SK-N-SH (cell line): Measurements from ENCODE around the gene CLTCL1. TPM values are rescaled to one million over a fixed set of nuclear protein-coding genes. Genes with fewer than 3 reads are reported as not detected.

Experiments used
- CTCF ChIA-PET: fragments of 300-600, 350-600 bp; formaldehyde crosslinking; extraction: SDS; loops from one replicate; lab custom pipeline; 2021; lab: Yijun Ruan, JAX
- POLR2A ChIA-PET: fragments of 350-600 bp; sonication (Branson Sonifier 250); formaldehyde crosslinking; extraction: SDS; loops from one replicate; lab custom pipeline; 2020; ENCODE audit warnings: antibody characterized with exemption, inconsistent platforms; lab: Yijun Ruan, JAX
- DNase-seq: peaks from one replicate; pipeline ENCODE4 v3.0.0; 2012
- H2AFZ ChIP-seq: fragments of 200-600 bp; sonication (generic); 2 replicates; pipeline ENCODE4 v1.8.1; 2016; ENCODE audit warnings: antibody characterized with exemption, mild to moderate bottlenecking, low read depth
- H3F3A ChIP-seq: fragments of 200-600 bp; sonication (generic); replicated peaks from 2 replicates; pipeline ENCODE3; 2016; ENCODE audit warnings: antibody characterized with exemption, mild to moderate bottlenecking; ENCODE audit not compliant: insufficient read depth
- H3K27ac ChIP-seq, 2 experiments: fragments of 200-500 bp in 1 of 2; fragments of 200-600 bp in 1 of 2; sonication (Bioruptor generic) in 1 of 2; sonication (generic), shearing (Covaris generic) in 1 of 2; 2 replicates each; pipeline versions ENCODE4 v1.5.1 to v1.6.1; 2014 to 2016; ENCODE audit warnings: low read depth in 2 of 2, inconsistent platforms in 1 of 2, low read length in 1 of 2, mild to moderate bottlenecking in 1 of 2, mixed read lengths in 1 of 2
- H3K27me3 ChIP-seq: fragments of 200-600 bp; sonication (generic), shearing (Covaris generic); 2 replicates; pipeline ENCODE4 v1.6.1; 2016; ENCODE audit warnings: mixed run types; ENCODE audit not compliant: insufficient read depth
- H3K36me3 ChIP-seq, 2 experiments: fragments of 200-500 bp in 1 of 2; fragments of 200-600 bp in 1 of 2; sonication (Bioruptor generic) in 1 of 2; sonication (generic) in 1 of 2; replicated peaks in 1 of 2; 2 replicates each; pipeline versions ENCODE3 to v1.5.1; 2014 to 2016; ENCODE audit warnings: low read length in 1 of 2, mild to moderate bottlenecking in 1 of 2; ENCODE audit not compliant: insufficient read depth in 2 of 2, control insufficient read depth in 1 of 2
- H3K4me1 ChIP-seq, 2 experiments: fragments of 200-500 bp in 1 of 2; fragments of 200-600 bp in 1 of 2; sonication (Bioruptor generic) in 1 of 2; sonication (generic), shearing (Covaris generic) in 1 of 2; 2 replicates each; pipeline versions ENCODE4 v1.5.1 to v1.6.1; 2014 to 2016; ENCODE audit warnings: low read depth in 1 of 2, low read length in 1 of 2, mixed run types in 1 of 2; ENCODE audit not compliant: insufficient read depth in 2 of 2, control insufficient read depth in 1 of 2
- H3K4me2 ChIP-seq: fragments of 200-600 bp; sonication (generic), shearing (Covaris generic); 2 replicates; pipeline ENCODE4 v1.6.1; 2017; ENCODE audit warnings: mixed run types
- H3K4me3 ChIP-seq, 2 experiments: fragments of 200-500 bp in 1 of 2; fragments of 200-600 bp in 1 of 2; sonication (Bioruptor generic) in 1 of 2; sonication (generic), shearing (Covaris generic) in 1 of 2; 2 replicates each; pipeline versions ENCODE4 v1.5.1 to v1.8.1; 2014 to 2016; ENCODE audit warnings: low read depth in 2 of 2, inconsistent platforms in 1 of 2, low read length in 1 of 2, mild to moderate bottlenecking in 1 of 2, mixed read lengths in 1 of 2, moderate library complexity in 1 of 2
- H3K79me2 ChIP-seq: fragments of 200-600 bp; sonication (generic); 2 replicates; pipeline ENCODE4 v1.8.1; 2017; ENCODE audit warnings: mild to moderate bottlenecking; ENCODE audit not compliant: insufficient read depth
- H3K9ac ChIP-seq: fragments of 200-600 bp; sonication (generic); 2 replicates; pipeline ENCODE4 v1.6.1; 2017; ENCODE audit warnings: mixed run types
- H3K9me2 ChIP-seq: fragments of 200-600 bp; sonication (generic); 2 replicates; pipeline ENCODE4 v1.6.1; 2017; ENCODE audit warnings: mixed run types
- H3K9me3 ChIP-seq: fragments of 200-600 bp; sonication (generic); 2 replicates; pipeline ENCODE4 v1.6.1; 2017; ENCODE audit warnings: mixed run types, mild to moderate bottlenecking, moderate library complexity
- H4K20me1 ChIP-seq: fragments of 200-600 bp; sonication (generic); 2 replicates; pipeline ENCODE4 v1.6.1; 2017; ENCODE audit warnings: mild to moderate bottlenecking, mixed run types; ENCODE audit not compliant: insufficient read depth
- CHD2 ChIP-seq: fragments of 150-350 bp; IDR thresholded peaks from 2 replicates; pipeline ENCODE4 v1.6.1; 2018; ENCODE audit warnings: low read length; ENCODE audit not compliant: partially characterized antibody
- ELF1 ChIP-seq: IDR thresholded peaks from 2 replicates; pipeline ENCODE4 v1.4.0; 2012
- EP300 ChIP-seq, 2 experiments: IDR thresholded peaks; 2 replicates each; pipeline versions ENCODE4 v1.4.0 to v1.6.1; 2012; ENCODE audit warnings: borderline replicate concordance in 1 of 2, low read depth in 1 of 2, low read length in 1 of 2
- EZH2phosphoT487 ChIP-seq: fragments of 200-600 bp; sonication (generic); IDR thresholded peaks from 2 replicates; pipeline ENCODE4 v1.6.1; 2017; ENCODE audit warnings: low read depth, mixed run types, mild to moderate bottlenecking, antibody characterized with exemption, moderate library complexity, borderline replicate concordance
- FOXJ3 ChIP-seq: sonication (generic); formaldehyde crosslinking; IDR thresholded peaks from 2 replicates; pipeline ENCODE4 v1.5.1; 2020; ENCODE audit warnings: mild to moderate bottlenecking, missing genetic modification reagents
- GABPA ChIP-seq: IDR thresholded peaks from 2 replicates; pipeline ENCODE4 v1.4.0; 2012; ENCODE audit warnings: low read depth, mild to moderate bottlenecking
- JUND ChIP-seq: IDR thresholded peaks from 2 replicates; pipeline ENCODE4 v1.4.0; 2012
- MEF2A ChIP-seq: IDR thresholded peaks from 2 replicates; pipeline ENCODE4 v1.4.0; 2012; ENCODE audit warnings: low read depth, borderline replicate concordance
- MXI1 ChIP-seq: IDR thresholded peaks from 2 replicates; pipeline ENCODE4 v1.6.1; 2012; ENCODE audit warnings: mild to moderate bottlenecking, low read depth, low read length, improper control_type of control experiment
- NRF1 ChIP-seq: IDR thresholded peaks from 2 replicates; pipeline ENCODE4 v1.6.1; 2012; ENCODE audit warnings: low read depth, mild to moderate bottlenecking, low read length
- POLR2AphosphoS5 ChIP-seq: IDR thresholded peaks from 2 replicates; pipeline ENCODE4 v1.6.1; 2012; ENCODE audit warnings: low read depth, low read length
- RAD21 ChIP-seq: IDR thresholded peaks from 2 replicates; pipeline ENCODE4 v1.6.1; 2012; ENCODE audit warnings: mild to moderate bottlenecking, low read length
- RXRA ChIP-seq: IDR thresholded peaks from 2 replicates; pipeline ENCODE4 v1.4.0; 2012; ENCODE audit warnings: low read depth, mild to moderate bottlenecking, borderline replicate concordance
- TAF1 ChIP-seq: IDR thresholded peaks from 2 replicates; pipeline ENCODE4 v1.6.1; 2012; ENCODE audit warnings: low read depth, mild to moderate bottlenecking, low read length, moderate library complexity, borderline replicate concordance
- TEAD4 ChIP-seq: IDR thresholded peaks from 2 replicates; pipeline ENCODE4 v1.4.0; 2012; ENCODE audit warnings: mild to moderate bottlenecking, borderline replicate concordance; ENCODE audit not compliant: insufficient read depth
- YY1 ChIP-seq: IDR thresholded peaks from 2 replicates; pipeline ENCODE4 v1.4.0; 2012; ENCODE audit warnings: low read depth, mild to moderate bottlenecking
- WGBS: methylation state at CpG from one replicate; pipeline ENCODE4 v1.1.6; 2017; ENCODE audit warnings: low lambda C conversion rate; 5-methylcytosine and 5-hydroxymethylcytosine counted together
- polyA plus RNA-seq, 3 experiments: library from polyadenylated mRNA; depleted of rRNA; stranded (reverse); fragments of >200 nt; gene quantifications; 2 replicates each; pipeline ENCODE4 v1.2.3, GENCODE V29; 2012
- TF ChIP-seq, protein P1 (sequence below): IDR thresholded peaks from 2 replicates; pipeline ENCODE4 v1.4.0; 2012; ENCODE audit warnings: low read depth
- TF ChIP-seq, protein P2 (sequence below): fragments of 150-350 bp; IDR thresholded peaks from 2 replicates; pipeline ENCODE4 v1.6.1; 2017; ENCODE audit warnings: antibody characterized with exemption, low read length, low read depth, borderline replicate concordance
- TF ChIP-seq, protein P3 (sequence below): IDR thresholded peaks from 2 replicates; pipeline ENCODE4 v1.4.0; 2012; ENCODE audit warnings: low read depth, borderline replicate concordance
- TF ChIP-seq, protein P4 (sequence below): IDR thresholded peaks from 2 replicates; pipeline ENCODE4 v1.4.0; 2012; ENCODE audit warnings: low read depth, borderline replicate concordance

Gene CLTCL1
- polyA plus RNA-seq, 1 of the 3 experiments (the other 2 are of a cell fraction): 6.7 TPM

DNA sequence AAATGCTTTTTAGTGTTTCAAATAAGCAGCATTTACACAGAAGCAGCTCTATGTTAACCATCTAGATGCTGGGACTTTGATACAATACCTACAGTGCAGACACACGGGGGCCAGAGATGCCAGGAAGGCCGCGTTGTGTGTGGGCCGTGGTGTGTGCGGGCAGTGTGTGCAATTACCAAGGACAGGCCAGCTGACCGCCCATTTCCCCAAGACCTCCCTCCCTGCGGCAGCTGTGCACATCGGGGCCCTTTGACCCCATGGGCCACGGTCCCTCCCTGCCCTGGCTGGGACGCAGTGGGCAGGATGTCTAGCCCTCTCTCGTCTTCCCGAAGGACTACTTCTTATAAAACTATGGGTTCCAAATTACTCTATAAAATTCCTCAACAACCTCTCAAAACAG is 38.4 kb downstream of the CLTCL1 start:
- H3K9me3 ChIP-seq: no peaks in the 10 kb centered on the region
- H3K4me2 ChIP-seq: no peak overlapping the region
- TF ChIP-seq, protein P1, sequence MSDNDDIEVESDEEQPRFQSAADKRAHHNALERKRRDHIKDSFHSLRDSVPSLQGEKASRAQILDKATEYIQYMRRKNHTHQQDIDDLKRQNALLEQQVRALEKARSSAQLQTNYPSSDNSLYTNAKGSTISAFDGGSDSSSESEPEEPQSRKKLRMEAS: no peak
- TF ChIP-seq RXRA (no peak), CHD2 (no peak), MEF2A (no peak), EZH2phosphoT487 (no peak), NRF1 (no peak), RAD21 (no peak), POLR2AphosphoS5 (no peak)
- TF ChIP-seq, protein P2, sequence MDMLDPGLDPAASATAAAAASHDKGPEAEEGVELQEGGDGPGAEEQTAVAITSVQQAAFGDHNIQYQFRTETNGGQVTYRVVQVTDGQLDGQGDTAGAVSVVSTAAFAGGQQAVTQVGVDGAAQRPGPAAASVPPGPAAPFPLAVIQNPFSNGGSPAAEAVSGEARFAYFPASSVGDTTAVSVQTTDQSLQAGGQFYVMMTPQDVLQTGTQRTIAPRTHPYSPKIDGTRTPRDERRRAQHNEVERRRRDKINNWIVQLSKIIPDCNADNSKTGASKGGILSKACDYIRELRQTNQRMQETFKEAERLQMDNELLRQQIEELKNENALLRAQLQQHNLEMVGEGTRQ: no peak
- TF ChIP-seq, protein P3, sequence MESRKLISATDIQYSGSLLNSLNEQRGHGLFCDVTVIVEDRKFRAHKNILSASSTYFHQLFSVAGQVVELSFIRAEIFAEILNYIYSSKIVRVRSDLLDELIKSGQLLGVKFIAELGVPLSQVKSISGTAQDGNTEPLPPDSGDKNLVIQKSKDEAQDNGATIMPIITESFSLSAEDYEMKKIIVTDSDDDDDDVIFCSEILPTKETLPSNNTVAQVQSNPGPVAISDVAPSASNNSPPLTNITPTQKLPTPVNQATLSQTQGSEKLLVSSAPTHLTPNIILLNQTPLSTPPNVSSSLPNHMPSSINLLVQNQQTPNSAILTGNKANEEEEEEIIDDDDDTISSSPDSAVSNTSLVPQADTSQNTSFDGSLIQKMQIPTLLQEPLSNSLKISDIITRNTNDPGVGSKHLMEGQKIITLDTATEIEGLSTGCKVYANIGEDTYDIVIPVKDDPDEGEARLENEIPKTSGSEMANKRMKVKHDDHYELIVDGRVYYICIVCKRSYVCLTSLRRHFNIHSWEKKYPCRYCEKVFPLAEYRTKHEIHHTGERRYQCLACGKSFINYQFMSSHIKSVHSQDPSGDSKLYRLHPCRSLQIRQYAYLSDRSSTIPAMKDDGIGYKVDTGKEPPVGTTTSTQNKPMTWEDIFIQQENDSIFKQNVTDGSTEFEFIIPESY: no peak
- H3K27ac ChIP-seq: no peak overlapping the region
- no peaks in the 10 kb centered on the region for H3F3A ChIP-seq
- no peak overlapping the region for H3K9ac ChIP-seq
- H3K4me1 ChIP-seq: no peaks in the 10 kb centered on the region
- no peaks in the 10 kb centered on the region for H3K27me3 ChIP-seq
- DNase-seq: no peak
- no peak overlapping the region for H2AFZ ChIP-seq
- no peaks in the 10 kb centered on the region for H4K20me1 ChIP-seq
- 98% methylated on average over 11 of the region's 12 CpGs for WGBS
- peaks cover 9 to 13% of the 10 kb centered on the region in 2 experiments for H3K36me3 ChIP-seq
- ChIA-PET POLR2A (no interaction called here), CTCF (no interaction called here)
- no peak overlapping the region for H3K4me3 ChIP-seq
- no peaks in the 10 kb centered on the region for H3K79me2 ChIP-seq
- H3K9me2 ChIP-seq: no peaks in the 10 kb centered on the region

GRCh38 chr22:19244600-19245352 is 46.7 kb downstream of the CLTCL1 start:
- ChIA-PET POLR2A (no interaction called here), CTCF (no interaction called here)
- TF ChIP-seq POLR2AphosphoS5: no peak
- TF ChIP-seq MEF2A: no peak
- no peak for TF ChIP-seq GABPA
- TF ChIP-seq RAD21: no peak
- no peak for TF ChIP-seq CHD2
- TF ChIP-seq NRF1: no peak
- no peak for TF ChIP-seq RXRA
- TF ChIP-seq TAF1: no peak
- TF ChIP-seq EP300 (IDR thresholded peaks at IDR 0.05; ENCODE audit: borderline replicate concordance in 1 of 2, low read depth in 1 of 2, low read length in 1 of 2): no peak
- TF ChIP-seq FOXJ3 (CRISPR knock-in tag): no peak
- TF ChIP-seq, protein P3: no peak
- TF ChIP-seq YY1: no peak
- TF ChIP-seq, protein P4, sequence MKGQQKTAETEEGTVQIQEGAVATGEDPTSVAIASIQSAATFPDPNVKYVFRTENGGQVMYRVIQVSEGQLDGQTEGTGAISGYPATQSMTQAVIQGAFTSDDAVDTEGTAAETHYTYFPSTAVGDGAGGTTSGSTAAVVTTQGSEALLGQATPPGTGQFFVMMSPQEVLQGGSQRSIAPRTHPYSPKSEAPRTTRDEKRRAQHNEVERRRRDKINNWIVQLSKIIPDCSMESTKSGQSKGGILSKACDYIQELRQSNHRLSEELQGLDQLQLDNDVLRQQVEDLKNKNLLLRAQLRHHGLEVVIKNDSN: no peak
- TF ChIP-seq TEAD4: no peak
- TF ChIP-seq JUND: no peak
- TF ChIP-seq ELF1: no peak
- no peak for TF ChIP-seq MXI1

More at GRCh38 chr22:19244600-19245352, 46.7 kb downstream of the CLTCL1 start:
- Histone ChIP-seq H3K9ac (no peak overlapping the region), H3F3A (no peaks in the 10 kb centered on the region), H3K4me1 (no peaks in the 10 kb centered on the region), H4K20me1 (no peaks in the 10 kb centered on the region), H2AFZ (no peak overlapping the region), H3K79me2 (no peaks in the 10 kb centered on the region), H3K4me3 (no peak overlapping the region), H3K4me2 (no peak overlapping the region), H3K36me3 (peaks cover 2 to 4% of the 10 kb centered on the region in 2 experiments), H3K27ac (no peak overlapping the region), H3K27me3 (no peaks in the 10 kb centered on the region), H3K9me2 (no peaks in the 10 kb centered on the region), H3K9me3 (no peaks in the 10 kb centered on the region)
- 90% methylated on average over 10 of the region's 10 CpGs for WGBS
- DNase-seq: no peak
